ENCODE measurements around the gene HDAC2. TPM values are rescaled to one million over a fixed set of nuclear protein-coding genes. Genes with fewer than 3 reads are reported as not detected.
"Not testable (repeated sequence)": the region's sequence is repeated elsewhere in the genome, so short reads cannot be mapped to it uniquely, and the experiment has no call there.

Gene HDAC2
- total RNA-seq, 2 experiments from 2014 or later: 90.5 to 91.7 TPM

- CTCF ChIA-PET: interaction anchor here (1.3 to 2.4 kb wide), 3 partner anchors 10 to 19 kb away, joined by 3 to 11 read pairs (median 3); no protein-coding TSS in a partner anchor
- Mint-ChIP-seq H3K4me1 (ENCODE audit: low read depth) (peaks cover 9% of the 10 kb centered on the region), H3K27me3 (peaks cover 8% of the 10 kb centered on the region), H3K9me3 (peaks cover 1% of the 10 kb centered on the region), H3K27ac (no peak overlapping the region), H3K36me3 (ENCODE audit: low read depth) (peaks cover under 1% of the 10 kb centered on the region), H3K4me3 (no peak overlapping the region)
- POLR2A ChIA-PET: interaction anchor here (0.6 kb wide), 1 partner anchor 1404 kb away, joined by 4 read pairs; no protein-coding TSS in a partner anchor
- intact Hi-C loops (cut with micrococcal nuclease): no loop called here
- TF ChIP-seq CTCF (IDR thresholded peaks at IDR 0.05): no peak
- no peak for DNase-seq
- no peak for ATAC-seq
Observed at GRCh38 chr6:113924312-113924723, 46.6 kb downstream of the HDAC2 start.

GRCh38 chr6:113923526-113923925, 47.4 kb downstream of the HDAC2 start:
- no peak overlapping the region for H3K4me3 Mint-ChIP-seq
- POLR2A ChIA-PET: no interaction called here
- H3K27ac Mint-ChIP-seq: no peak overlapping the region
- intact Hi-C loops (cut with micrococcal nuclease): no loop called here
- DNase-seq (no peak), ATAC-seq (no peak)
- TF ChIP-seq CTCF (IDR thresholded peaks at IDR 0.05): no peak
- CTCF ChIA-PET: interaction anchor here (1.3 to 2.4 kb wide), 3 partner anchors 9 to 20 kb away, joined by 3 to 11 read pairs (median 3); no protein-coding TSS in a partner anchor
- H3K27me3 Mint-ChIP-seq: peaks cover 5% of the 10 kb centered on the region
- no peaks in the 10 kb centered on the region for H3K9me3 Mint-ChIP-seq
- H3K36me3 Mint-ChIP-seq (ENCODE audit: low read depth): no peaks in the 10 kb centered on the region
- peaks cover 9% of the 10 kb centered on the region for H3K4me1 Mint-ChIP-seq (ENCODE audit: low read depth)

GRCh38 chr6:113921299-113921904, 49.5 kb downstream of the HDAC2 start:
- peaks cover 2% of the 10 kb centered on the region for H3K27me3 Mint-ChIP-seq
- no peak overlapping the region for H3K27ac Mint-ChIP-seq
- intact Hi-C loops (cut with micrococcal nuclease): no loop called here
- CTCF ChIA-PET: interaction anchor here (1.1 to 1.9 kb wide), 3 partner anchors 13 to 63 kb away, joined by 4 to 7 read pairs (median 5); no protein-coding TSS in a partner anchor
- no peak overlapping the region for H3K4me3 Mint-ChIP-seq
- H3K36me3 Mint-ChIP-seq (ENCODE audit: low read depth): no peaks in the 10 kb centered on the region
- no peak for TF ChIP-seq CTCF (IDR thresholded peaks at IDR 0.05)
- H3K4me1 Mint-ChIP-seq (ENCODE audit: low read depth): peaks cover 9% of the 10 kb centered on the region
- DNase-seq: no peak
- POLR2A ChIA-PET: interaction anchor here (0.9 kb wide), 1 partner anchor 50 kb away, joined by 3 read pairs; the partner anchor contains the start of gene HDAC2
- no peaks in the 10 kb centered on the region for H3K9me3 Mint-ChIP-seq
- no peak for ATAC-seq

- POLR2A ChIA-PET: interaction anchor here (0.9 kb wide), 1 partner anchor 50 kb away, joined by 3 read pairs; the partner anchor contains the start of gene HDAC2
- H3K27ac Mint-ChIP-seq: no peak overlapping the region
Observed at GRCh38 chr6:113920663-113921267, 50.2 kb downstream of the HDAC2 start.

GRCh38 chr6:113910285-113910684, 60.7 kb downstream of the HDAC2 start:
- H3K27ac Mint-ChIP-seq; H3K36me3 Mint-ChIP-seq (ENCODE audit: low read depth); H3K4me3 Mint-ChIP-seq; intact Hi-C loops (cut with micrococcal nuclease); H3K4me1 Mint-ChIP-seq (ENCODE audit: low read depth); DNase-seq; H3K27me3 Mint-ChIP-seq; H3K9me3 Mint-ChIP-seq; ATAC-seq; POLR2A ChIA-PET: not testable (repeated sequence)
- CTCF ChIA-PET: interaction anchor here (0.9 to 4.4 kb wide), 9 partner anchors 9 to 604 kb away, joined by 3 to 14 read pairs (median 3); partner anchors contain the start of gene HDAC2

More at GRCh38 chr6:113920663-113921267, 50.2 kb downstream of the HDAC2 start:
- CTCF ChIA-PET: interaction anchor here (0.6 to 1.9 kb wide), 4 partner anchors 12 to 460 kb away, joined by 3 to 7 read pairs (median 4); no protein-coding TSS in a partner anchor
- Mint-ChIP-seq H3K4me3 (no peak overlapping the region), H3K36me3 (ENCODE audit: low read depth) (no peaks in the 10 kb centered on the region), H3K27me3 (peaks cover under 1% of the 10 kb centered on the region), H3K9me3 (no peaks in the 10 kb centered on the region), H3K4me1 (ENCODE audit: low read depth) (peaks cover 9% of the 10 kb centered on the region)
- peak; percentile 24 for DNase-seq
- TF ChIP-seq CTCF (IDR thresholded peaks at IDR 0.05): no peak
- ATAC-seq: peak; percentile 61
- intact Hi-C loops (cut with micrococcal nuclease): no loop called here

All from activated CD8-positive, alpha-beta T cell treated with anti-CD3 and anti-CD28 coated beads for 36 hours (primary cell).